Measurements from ENCODE around the gene PRMT1. TPM values are rescaled to one million over a fixed set of nuclear protein-coding genes. Genes with fewer than 3 reads are reported as not detected.

Gene PRMT1
- total and polyA plus RNA-seq, 9 of the 15 experiments (the other 6 are each of a cell fraction or from before 2014, with no cell fraction given), result 13.3 to 464 (median 326) TPM

DNA sequence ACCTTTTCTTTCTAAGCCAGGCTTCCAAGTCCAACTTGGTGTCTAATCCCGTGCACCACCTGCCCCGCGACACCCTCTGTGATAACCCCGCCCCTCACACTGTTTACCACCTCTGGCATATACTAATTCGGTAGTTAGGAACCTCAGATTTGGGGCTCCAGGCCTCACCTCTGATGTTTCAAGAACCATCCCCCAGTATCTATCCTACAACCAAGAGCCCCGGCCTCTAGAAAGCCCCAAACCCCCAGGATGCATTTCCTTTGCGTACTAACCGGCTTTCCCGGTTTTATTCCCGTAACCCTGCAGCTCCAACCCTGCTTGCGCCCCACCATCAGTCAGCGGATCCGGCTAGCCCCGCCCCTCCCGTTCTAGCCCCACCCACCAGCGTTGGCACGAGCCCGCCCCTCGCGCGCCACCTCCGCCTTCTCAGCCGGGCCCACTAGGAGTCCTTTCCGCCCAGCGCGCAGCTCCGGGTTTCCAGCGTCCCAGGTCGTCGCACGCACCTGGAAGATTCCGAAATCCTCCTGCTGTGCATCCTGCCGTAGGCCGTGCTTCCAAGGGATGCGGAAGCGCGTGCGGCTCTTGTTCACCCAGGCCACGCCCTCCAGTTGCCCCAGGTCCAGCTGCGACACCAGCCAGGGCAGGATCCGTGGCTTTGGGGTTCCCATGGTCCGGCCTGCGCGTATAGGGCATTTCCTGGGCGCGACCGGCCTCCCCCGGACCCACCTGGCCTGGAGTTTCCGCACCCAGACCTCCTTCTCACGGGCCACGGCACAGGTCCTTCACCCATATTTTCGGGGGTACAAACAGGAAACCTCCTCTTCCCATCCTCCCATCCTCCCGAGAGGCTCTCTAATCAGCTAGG is 12.7 kb upstream of the PRMT1 start (continued):
- TF ChIP-seq, protein P1, sequence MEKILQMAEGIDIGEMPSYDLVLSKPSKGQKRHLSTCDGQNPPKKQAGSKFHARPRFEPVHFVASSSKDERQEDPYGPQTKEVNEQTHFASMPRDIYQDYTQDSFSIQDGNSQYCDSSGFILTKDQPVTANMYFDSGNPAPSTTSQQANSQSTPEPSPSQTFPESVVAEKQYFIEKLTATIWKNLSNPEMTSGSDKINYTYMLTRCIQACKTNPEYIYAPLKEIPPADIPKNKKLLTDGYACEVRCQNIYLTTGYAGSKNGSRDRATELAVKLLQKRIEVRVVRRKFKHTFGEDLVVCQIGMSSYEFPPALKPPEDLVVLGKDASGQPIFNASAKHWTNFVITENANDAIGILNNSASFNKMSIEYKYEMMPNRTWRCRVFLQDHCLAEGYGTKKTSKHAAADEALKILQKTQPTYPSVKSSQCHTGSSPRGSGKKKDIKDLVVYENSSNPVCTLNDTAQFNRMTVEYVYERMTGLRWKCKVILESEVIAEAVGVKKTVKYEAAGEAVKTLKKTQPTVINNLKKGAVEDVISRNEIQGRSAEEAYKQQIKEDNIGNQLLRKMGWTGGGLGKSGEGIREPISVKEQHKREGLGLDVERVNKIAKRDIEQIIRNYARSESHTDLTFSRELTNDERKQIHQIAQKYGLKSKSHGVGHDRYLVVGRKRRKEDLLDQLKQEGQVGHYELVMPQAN (IDR thresholded peaks at IDR 0.05; ENCODE audit: borderline replicate concordance), result peak; percentile 84
- TF ChIP-seq ZNF212 (CRISPR knock-in tag; IDR thresholded peaks at IDR 0.05), result no peak
- peak; percentile 13 for TF ChIP-seq TAF1 (IDR thresholded peaks at IDR 0.05; ENCODE audit: control insufficient read depth, extremely low read depth, insufficient read depth, low read length, severe bottlenecking)
- TF ChIP-seq, protein P2, sequence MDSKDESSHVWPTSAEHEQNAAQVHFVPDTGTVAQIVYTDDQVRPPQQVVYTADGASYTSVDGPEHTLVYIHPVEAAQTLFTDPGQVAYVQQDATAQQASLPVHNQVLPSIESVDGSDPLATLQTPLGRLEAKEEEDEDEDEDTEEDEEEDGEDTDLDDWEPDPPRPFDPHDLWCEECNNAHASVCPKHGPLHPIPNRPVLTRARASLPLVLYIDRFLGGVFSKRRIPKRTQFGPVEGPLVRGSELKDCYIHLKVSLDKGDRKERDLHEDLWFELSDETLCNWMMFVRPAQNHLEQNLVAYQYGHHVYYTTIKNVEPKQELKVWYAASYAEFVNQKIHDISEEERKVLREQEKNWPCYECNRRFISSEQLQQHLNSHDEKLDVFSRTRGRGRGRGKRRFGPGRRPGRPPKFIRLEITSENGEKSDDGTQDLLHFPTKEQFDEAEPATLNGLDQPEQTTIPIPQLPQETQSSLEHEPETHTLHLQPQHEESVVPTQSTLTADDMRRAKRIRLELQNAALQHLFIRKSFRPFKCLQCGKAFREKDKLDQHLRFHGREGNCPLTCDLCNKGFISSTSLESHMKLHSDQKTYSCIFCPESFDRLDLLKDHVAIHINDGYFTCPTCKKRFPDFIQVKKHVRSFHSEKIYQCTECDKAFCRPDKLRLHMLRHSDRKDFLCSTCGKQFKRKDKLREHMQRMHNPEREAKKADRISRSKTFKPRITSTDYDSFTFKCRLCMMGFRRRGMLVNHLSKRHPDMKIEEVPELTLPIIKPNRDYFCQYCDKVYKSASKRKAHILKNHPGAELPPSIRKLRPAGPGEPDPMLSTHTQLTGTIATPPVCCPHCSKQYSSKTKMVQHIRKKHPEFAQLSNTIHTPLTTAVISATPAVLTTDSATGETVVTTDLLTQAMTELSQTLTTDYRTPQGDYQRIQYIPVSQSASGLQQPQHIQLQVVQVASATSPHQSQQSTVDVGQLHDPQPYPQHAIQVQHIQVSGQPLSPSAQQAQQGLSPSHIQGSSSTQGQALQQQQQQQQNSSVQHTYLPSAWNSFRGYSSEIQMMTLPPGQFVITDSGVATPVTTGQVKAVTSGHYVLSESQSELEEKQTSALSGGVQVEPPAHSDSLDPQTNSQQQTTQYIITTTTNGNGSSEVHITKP (IDR thresholded peaks at IDR 0.05; ENCODE audit: partially characterized antibody), result peak; percentile 94
- TF ChIP-seq ZNF121 (CRISPR knock-in tag; conservative IDR thresholded peaks at IDR 0.05), result 0 out of 2 replicates have a peak, but pooled peaks have one; percentile 11
- TF ChIP-seq, protein P3, sequence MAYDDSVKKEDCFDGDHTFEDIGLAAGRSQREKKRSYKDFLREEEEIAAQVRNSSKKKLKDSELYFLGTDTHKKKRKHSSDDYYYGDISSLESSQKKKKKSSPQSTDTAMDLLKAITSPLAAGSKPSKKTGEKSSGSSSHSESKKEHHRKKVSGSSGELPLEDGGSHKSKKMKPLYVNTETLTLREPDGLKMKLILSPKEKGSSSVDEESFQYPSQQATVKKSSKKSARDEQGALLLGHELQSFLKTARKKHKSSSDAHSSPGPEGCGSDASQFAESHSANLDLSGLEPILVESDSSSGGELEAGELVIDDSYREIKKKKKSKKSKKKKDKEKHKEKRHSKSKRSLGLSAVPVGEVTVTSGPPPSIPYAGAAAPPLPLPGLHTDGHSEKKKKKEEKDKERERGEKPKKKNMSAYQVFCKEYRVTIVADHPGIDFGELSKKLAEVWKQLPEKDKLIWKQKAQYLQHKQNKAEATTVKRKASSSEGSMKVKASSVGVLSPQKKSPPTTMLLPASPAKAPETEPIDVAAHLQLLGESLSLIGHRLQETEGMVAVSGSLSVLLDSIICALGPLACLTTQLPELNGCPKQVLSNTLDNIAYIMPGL (CRISPR knock-in tag; IDR thresholded peaks at IDR 0.05), result no peak
- TF ChIP-seq SOX6 (IDR thresholded peaks at IDR 0.05), result no peak
- TF ChIP-seq NR1H2 (CRISPR knock-in tag; IDR thresholded peaks at IDR 0.05), result no peak
- no peak for TF ChIP-seq RBM25 (IDR thresholded peaks at IDR 0.05; ENCODE audit: low read depth, low read length, severe bottlenecking)
- TF ChIP-seq KAT2B (IDR thresholded peaks at IDR 0.05; ENCODE audit: low read depth, low read length), result no peak
- TF ChIP-seq PHF21A (IDR thresholded peaks at IDR 0.05; ENCODE audit: borderline replicate concordance, low read depth), result no peak
- TF ChIP-seq HDAC2 (IDR thresholded peaks at IDR 0.05), result no peak
- TF ChIP-seq ZNF408 (CRISPR knock-in tag; IDR thresholded peaks at IDR 0.05; ENCODE audit: low read depth), result no peak
- TF ChIP-seq FOSL1 (tag; conservative IDR thresholded peaks at IDR 0.05), result no peak
- no peak for TF ChIP-seq RAD51 (IDR thresholded peaks at IDR 0.05; ENCODE audit: borderline replicate concordance, low read depth)
- TF ChIP-seq TCF3 (CRISPR knock-in tag; IDR thresholded peaks at IDR 0.05), result 0 out of 2 replicates have a peak, but pooled peaks have one; percentile 19
- no peak for TF ChIP-seq HMG20A (CRISPR knock-in tag; conservative IDR thresholded peaks at IDR 0.05)
- no peak for TF ChIP-seq CREB1 (IDR thresholded peaks at IDR 0.05)
- peak; percentile 34; the same call in 1 of the 2 replicates for TF ChIP-seq CREB1 (CRISPR knock-in tag; IDR thresholded peaks at IDR 0.05)
- TF ChIP-seq, protein P4, sequence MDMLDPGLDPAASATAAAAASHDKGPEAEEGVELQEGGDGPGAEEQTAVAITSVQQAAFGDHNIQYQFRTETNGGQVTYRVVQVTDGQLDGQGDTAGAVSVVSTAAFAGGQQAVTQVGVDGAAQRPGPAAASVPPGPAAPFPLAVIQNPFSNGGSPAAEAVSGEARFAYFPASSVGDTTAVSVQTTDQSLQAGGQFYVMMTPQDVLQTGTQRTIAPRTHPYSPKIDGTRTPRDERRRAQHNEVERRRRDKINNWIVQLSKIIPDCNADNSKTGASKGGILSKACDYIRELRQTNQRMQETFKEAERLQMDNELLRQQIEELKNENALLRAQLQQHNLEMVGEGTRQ (CRISPR knock-in tag; IDR thresholded peaks at IDR 0.05), result no peak
